GM19099 (cell line): Measurements from ENCODE around the gene HAVCR1.

Experiments used
- POLR2A ChIP-seq: IDR thresholded peaks from 3 replicates; pipeline ENCODE4 v1.6.1; 2011; ENCODE audit warnings: low read depth; ENCODE audit not compliant: insufficient read length; ENCODE audit errors: extremely low read depth

Gene HAVCR1

DNA sequence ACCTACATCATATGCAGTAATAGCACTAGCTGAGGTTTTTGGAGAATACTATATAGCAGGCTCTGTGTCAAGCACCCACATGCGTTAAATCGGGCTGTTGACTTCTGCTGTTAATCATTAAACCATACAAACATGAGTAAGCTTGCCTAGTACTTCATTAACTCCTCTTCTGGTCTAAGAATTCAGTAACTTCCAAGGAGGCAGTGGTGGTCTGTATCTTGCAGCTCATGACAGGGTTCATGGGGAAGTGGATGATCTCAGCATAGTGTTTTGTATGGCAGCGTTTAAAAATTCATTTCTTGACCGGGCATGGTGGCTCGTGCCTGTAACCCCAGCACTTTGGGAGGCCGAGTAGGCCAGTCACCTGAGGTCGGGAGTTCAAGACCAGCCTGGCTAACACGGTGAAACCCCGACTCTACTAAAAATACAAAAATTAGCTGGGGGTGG lies at the start of gene HAVCR1:
Gene HAVCR1, minus strand, starts transcription at position 24 of the 447 bp plus-strand sequence. CDS start 1,173 bp downstream, outside the sequence.
- no peak for TF ChIP-seq POLR2A

- TF ChIP-seq POLR2A, result no peak
Observed at GRCh38 chr5:157107508-157107907, 48.6 kb upstream of the HAVCR1 start.

DNA sequence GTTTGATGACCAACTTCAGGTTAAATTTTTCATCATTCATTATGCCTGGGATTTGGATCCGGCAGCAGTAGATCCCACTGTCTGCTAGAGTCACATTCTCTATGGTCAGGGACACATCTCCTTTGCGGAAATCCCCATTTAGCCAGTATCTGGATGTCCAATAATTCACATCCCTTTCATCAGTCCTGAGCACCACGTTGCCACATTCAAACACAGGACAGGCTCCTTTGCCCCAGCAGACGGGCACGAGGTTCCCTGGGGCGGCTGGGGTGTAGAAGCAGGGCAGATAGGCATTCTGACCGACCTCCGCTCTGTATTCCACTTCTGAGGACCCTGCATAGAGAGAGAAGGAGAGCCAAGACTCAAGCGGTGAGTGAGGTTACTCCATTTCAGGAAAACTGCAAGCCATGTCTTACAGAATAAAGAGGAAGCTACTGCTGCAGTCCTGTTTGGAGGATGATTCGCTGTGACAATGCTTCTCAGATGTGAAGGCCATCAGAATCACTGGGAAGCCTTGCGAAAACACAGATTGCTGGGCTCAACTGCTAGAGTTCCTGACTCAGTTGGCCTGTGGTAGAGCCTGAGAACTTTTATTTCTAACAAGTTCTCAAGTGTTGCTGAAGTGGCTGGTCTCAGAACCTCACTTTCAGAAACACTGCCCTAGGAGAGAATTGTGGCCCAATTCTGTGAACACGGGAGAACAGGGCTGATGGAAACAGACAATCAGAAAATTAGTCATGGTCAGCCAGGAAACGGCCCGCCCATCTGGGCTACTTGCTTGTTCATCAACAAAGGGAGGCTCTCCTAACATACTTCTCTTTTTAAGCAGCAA lies 47.9 kb upstream of the HAVCR1 start:
- TF ChIP-seq POLR2A, result no peak

DNA sequence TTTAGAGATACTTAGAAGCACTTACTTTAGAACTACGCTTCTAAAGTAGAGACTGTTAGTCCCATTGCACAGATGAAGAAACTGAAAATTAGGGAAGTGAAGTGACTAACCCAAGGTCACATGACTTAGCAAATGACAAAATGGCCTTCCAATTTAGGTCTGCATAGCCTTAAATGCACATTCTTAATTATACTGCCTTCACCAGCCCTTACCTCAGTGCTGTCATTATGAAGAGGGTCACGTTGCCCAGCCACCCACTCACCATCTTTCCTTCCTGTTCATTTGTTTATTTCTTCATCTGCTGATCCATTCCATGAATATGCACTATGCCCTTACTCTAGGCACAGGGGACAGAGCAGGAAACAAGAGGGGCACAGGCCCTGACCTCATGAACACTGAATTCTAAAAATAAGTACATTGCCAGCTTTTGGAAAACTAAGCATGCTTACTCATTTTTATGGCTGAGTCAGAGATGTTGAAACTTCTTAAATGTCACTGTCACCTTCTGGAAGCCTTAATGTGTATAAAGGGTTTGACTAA lies 41.3 kb upstream of the HAVCR1 start:
- TF ChIP-seq POLR2A, result no peak

DNA sequence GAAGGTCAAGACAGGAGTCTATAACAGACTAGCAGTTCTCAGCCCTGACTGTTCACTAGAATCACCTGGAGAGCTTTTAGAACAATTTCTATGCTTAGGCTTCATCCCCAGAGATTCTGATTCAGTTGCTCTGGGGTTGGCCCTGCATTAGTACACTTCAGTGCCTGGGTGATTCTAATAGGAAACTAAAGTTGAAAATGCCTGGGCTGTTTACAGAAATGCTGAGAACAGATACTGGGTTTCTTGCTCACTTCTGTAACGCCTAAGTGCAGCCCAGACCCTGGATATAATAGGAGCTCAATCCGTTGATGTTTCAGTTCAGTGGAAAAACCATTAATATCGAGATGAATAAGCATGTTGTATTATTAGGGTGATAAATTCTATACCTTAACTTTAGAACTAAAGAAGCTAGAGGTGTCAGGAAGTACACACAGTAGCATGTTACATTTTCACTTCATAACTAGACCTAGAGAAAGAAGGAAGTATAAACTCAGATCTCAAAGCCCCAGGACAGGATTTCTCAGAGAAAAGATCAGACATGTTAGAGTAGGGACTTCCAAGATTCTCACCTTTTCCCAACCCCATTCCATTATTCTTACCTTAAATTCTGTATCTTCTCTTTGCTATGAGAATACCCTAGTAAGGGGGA lies 29.6 kb upstream of the HAVCR1 start:
- TF ChIP-seq POLR2A, result no peak

DNA sequence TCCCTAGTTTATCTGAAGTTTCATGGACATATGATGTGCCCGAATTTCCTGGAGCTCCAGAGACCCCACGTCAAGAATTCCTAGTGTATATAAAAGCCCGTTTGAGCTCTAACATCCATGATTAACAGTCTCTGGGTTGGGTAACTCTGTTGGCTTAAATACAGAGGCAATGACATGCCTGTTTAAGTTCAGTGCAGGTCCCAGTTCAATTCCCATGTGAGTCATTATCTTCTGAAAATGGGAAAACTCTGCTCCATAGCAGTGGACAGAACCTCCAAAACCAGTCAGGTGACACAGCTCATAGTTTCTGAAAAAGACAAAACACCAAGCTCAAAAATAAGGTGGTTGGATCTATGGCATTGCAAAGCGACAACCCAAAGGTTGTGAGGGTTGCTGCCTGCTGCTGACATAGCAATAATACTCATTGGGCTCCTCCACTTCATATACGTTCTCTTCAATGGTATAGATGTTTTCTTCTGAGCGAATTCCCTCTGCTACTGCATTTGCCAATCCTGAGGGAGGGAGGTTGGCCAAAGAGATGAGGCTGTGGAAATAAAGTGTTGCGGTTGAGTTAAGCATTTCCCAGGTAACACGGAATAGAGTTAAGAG lies 27.9 kb upstream of the HAVCR1 start:
- no peak for TF ChIP-seq POLR2A

GRCh38 chr5:157085930-157086329 lies 27.0 kb upstream of the HAVCR1 start:
- no peak for TF ChIP-seq POLR2A

DNA sequence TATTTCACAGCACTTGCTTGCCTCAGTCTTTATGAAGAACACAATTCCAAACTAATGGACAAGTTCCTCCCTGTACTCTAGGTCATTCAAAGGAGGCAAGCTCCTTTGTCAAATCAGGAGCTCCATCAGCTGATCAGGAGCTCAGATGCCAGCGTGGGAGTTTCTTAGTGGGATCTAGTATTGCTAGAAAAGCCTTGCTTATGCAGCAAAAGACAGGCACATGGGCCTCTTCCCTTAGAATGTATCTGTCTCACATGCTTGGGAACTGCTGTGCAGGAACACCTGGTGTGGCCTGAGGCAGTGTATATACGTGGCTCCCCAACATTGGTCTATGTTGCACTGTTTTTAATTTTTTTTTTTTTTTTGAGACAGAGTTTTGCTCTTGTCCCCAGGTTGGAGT lies 21.4 kb upstream of the HAVCR1 start:
- no peak for TF ChIP-seq POLR2A

DNA sequence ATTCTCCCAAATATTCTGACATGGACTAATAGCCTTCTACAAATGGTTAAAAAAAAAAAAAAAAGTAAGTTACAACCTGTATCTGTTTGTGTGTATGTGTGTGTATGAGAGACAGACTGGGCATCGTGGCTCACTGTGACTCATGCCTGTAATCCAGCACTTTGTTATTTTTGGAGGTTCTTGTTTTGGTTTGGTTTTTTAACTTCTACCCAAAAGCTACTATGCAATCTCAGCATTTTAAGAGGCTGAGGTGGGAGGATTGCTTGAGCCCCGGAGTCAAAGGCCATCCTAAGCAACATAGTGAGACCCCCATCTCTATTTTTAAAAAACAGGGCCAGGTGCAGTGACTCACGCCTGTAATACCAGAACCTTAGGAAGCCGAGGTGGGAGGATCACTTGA lies 17.6 kb upstream of the HAVCR1 start:
- TF ChIP-seq POLR2A, result no peak

DNA sequence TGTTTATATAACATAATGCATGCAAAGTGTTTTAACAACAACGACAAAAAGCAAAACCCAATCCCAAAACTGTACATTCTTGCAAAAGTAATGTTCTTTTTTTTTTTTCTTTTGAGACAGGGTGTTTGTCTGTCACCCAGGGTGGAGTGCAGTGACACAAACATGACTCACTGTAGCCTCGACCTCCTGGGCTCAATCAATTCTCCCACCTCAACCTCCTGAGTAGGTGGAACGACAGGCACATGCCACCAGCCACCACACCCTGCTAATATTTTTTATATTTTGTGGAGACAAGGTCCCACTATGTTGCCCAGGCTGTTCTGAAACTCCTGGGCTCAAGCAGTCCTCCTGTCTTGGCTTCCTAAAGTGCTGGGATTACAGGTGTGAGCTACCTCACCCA lies 13.6 kb upstream of the HAVCR1 start:
- no peak for TF ChIP-seq POLR2A

GRCh38 chr5:157069949-157070348 lies 11.0 kb upstream of the HAVCR1 start:
- no peak for TF ChIP-seq POLR2A

- no peak for TF ChIP-seq POLR2A
Observed at GRCh38 chr5:157068785-157069184, 9.9 kb upstream of the HAVCR1 start.

DNA sequence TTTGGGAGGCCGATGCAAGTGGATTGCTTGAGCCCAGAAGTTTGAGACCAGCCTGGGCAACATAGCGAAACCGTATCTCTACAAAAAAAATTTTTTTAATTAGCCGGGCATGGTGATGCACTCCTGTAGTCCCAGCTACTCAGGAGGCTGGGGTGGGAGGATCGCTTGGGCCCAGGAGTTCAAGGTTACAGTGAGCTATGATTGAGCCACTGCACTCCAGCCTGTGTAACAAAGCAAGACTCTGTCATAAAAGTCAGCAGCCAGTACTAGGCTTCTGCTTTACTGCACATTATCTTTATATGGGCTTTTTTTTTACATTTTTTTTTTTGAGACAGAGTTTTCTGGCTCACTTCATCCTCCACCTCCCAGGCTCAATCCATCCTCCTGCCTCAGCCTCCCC lies 9.4 kb upstream of the HAVCR1 start:
- no peak for TF ChIP-seq POLR2A

- no peak for TF ChIP-seq POLR2A
Observed at GRCh38 chr5:157067005-157067404, 8.1 kb upstream of the HAVCR1 start.

GRCh38 chr5:157066080-157066479 lies 7.2 kb upstream of the HAVCR1 start:
- no peak for TF ChIP-seq POLR2A

- no peak for TF ChIP-seq POLR2A
Observed at GRCh38 chr5:157063776-157064430, 5.0 kb upstream of the HAVCR1 start.

DNA sequence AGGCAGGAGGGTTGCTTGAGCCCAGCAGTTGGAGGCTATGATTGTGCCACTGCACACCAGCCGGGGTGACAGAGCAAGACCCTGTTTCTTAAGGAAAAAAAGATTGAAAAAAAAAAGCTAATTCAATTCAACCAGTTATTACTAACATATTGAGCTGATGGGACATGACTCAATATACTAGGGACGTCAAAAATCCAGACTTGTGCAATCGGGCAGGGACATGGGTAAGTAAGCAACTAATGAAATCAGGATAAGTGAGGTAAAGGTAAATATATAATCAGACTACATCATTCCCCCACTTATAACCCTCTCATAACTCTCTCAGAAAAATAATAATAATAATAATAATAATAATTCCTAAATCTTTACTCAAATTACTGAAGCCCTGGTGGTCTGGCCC lies 975 bp upstream of the HAVCR1 start:
- no peak for TF ChIP-seq POLR2A
